ENCODE measurements around the gene NAA50.

NAA50 gene

DNA sequence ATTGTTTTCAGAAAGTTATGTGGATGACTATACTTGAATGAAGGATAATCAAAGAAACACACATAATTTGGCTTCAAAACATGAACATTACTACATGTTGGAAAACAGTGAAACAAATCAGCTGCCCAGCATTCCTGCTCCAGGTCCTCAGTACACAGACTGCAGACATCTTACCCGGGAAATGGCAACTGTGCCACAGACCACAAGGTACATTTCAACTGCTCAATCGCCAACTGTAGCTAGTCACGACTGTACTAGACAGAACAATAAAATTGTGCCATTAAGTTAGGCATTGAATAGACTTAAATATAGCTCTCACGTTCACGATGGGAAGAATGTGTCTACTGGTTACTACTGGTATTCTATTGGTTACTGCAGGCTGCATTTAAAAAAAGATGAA is 5.0 kb downstream of the NAA50 start:
- TF ChIP-seq, protein P1, sequence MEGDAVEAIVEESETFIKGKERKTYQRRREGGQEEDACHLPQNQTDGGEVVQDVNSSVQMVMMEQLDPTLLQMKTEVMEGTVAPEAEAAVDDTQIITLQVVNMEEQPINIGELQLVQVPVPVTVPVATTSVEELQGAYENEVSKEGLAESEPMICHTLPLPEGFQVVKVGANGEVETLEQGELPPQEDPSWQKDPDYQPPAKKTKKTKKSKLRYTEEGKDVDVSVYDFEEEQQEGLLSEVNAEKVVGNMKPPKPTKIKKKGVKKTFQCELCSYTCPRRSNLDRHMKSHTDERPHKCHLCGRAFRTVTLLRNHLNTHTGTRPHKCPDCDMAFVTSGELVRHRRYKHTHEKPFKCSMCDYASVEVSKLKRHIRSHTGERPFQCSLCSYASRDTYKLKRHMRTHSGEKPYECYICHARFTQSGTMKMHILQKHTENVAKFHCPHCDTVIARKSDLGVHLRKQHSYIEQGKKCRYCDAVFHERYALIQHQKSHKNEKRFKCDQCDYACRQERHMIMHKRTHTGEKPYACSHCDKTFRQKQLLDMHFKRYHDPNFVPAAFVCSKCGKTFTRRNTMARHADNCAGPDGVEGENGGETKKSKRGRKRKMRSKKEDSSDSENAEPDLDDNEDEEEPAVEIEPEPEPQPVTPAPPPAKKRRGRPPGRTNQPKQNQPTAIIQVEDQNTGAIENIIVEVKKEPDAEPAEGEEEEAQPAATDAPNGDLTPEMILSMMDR (IDR thresholded peaks at IDR 0.05; ENCODE audit: insufficient read depth, low read length, poor library complexity, severe bottlenecking), result no peak
- no peak overlapping the region; the same call in 1 of the 2 replicates for H3K4me3 ChIP-seq (replicated peaks; ENCODE audit: low read depth, low read length)
- no peaks in the 10 kb centered on the region for H3K36me3 ChIP-seq (ENCODE audit: control insufficient read depth, insufficient read depth, low read length)
- H3K27me3 ChIP-seq (replicated peaks; ENCODE audit: control insufficient read depth, insufficient read depth, low read length), result no peaks in the 10 kb centered on the region
- DNase-seq (ENCODE audit: extremely low read depth, insufficient read length), result no peak

- Histone ChIP-seq H3K27me3 (replicated peaks; ENCODE audit: control insufficient read depth, insufficient read depth, low read length) (no peaks in the 10 kb centered on the region), H3K36me3 (ENCODE audit: control insufficient read depth, insufficient read depth, low read length) (no peaks in the 10 kb centered on the region), H3K4me3 (replicated peaks; ENCODE audit: low read depth, low read length) (no peak overlapping the region)
- TF ChIP-seq, protein P1 (IDR thresholded peaks at IDR 0.05; ENCODE audit: insufficient read depth, low read length, poor library complexity, severe bottlenecking), result peak; percentile 49
- peak; percentile 46 for DNase-seq (ENCODE audit: extremely low read depth, insufficient read length)
Measured at GRCh38 chr3:113736548-113737089, 9.4 kb downstream of the NAA50 start.

DNA sequence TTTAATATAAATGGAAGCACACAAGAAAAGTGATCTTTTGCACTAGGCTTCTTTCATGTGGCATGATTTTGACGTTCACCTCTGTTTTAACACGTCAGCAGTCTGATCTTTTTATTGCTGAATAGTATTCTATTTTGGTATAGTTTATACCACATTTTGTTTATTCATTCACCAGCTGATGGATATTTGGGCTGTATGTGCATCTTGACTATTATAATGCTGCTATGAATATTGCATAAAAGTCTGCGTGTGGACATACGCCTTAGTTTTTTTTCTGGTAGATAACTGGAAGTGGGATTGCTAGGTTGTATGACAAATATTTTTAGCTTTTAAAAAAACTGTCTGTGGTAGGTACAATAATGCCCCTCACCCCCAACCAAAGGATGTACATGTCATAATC is 14.4 kb downstream of the NAA50 start:
- TF ChIP-seq, protein P1 (IDR thresholded peaks at IDR 0.05; ENCODE audit: insufficient read depth, low read length, poor library complexity, severe bottlenecking), result no peak
- Histone ChIP-seq H3K27me3 (replicated peaks; ENCODE audit: control insufficient read depth, insufficient read depth, low read length) (no peaks in the 10 kb centered on the region), H3K4me3 (replicated peaks; ENCODE audit: low read depth, low read length) (no peak overlapping the region), H3K36me3 (ENCODE audit: control insufficient read depth, insufficient read depth, low read length) (no peaks in the 10 kb centered on the region; the same call in 1 of the 2 replicates)
- no peak for DNase-seq (ENCODE audit: extremely low read depth, insufficient read length)

GRCh38 chr3:113730550-113730949 is 15.5 kb downstream of the NAA50 start:
- Histone ChIP-seq H3K27me3 (replicated peaks; ENCODE audit: control insufficient read depth, insufficient read depth, low read length) (no peaks in the 10 kb centered on the region), H3K36me3 (ENCODE audit: control insufficient read depth, insufficient read depth, low read length) (no peaks in the 10 kb centered on the region; the same call in 1 of the 2 replicates), H3K4me3 (replicated peaks; ENCODE audit: low read depth, low read length) (no peak overlapping the region)
- DNase-seq (ENCODE audit: extremely low read depth, insufficient read length), result no peak
- TF ChIP-seq, protein P1 (IDR thresholded peaks at IDR 0.05; ENCODE audit: insufficient read depth, low read length, poor library complexity, severe bottlenecking), result no peak

- TF ChIP-seq, protein P1 (IDR thresholded peaks at IDR 0.05; ENCODE audit: insufficient read depth, low read length, poor library complexity, severe bottlenecking), result no peak
- no peaks in the 10 kb centered on the region; the same call in none of the 2 replicates for H3K36me3 ChIP-seq (ENCODE audit: control insufficient read depth, insufficient read depth, low read length)
- H3K27me3 ChIP-seq (replicated peaks; ENCODE audit: control insufficient read depth, insufficient read depth, low read length), result no peaks in the 10 kb centered on the region
- DNase-seq (ENCODE audit: extremely low read depth, insufficient read length), result no peak
- no peak overlapping the region for H3K4me3 ChIP-seq (replicated peaks; ENCODE audit: low read depth, low read length)
Measured at GRCh38 chr3:113728661-113729060, 17.4 kb downstream of the NAA50 start.

DNA sequence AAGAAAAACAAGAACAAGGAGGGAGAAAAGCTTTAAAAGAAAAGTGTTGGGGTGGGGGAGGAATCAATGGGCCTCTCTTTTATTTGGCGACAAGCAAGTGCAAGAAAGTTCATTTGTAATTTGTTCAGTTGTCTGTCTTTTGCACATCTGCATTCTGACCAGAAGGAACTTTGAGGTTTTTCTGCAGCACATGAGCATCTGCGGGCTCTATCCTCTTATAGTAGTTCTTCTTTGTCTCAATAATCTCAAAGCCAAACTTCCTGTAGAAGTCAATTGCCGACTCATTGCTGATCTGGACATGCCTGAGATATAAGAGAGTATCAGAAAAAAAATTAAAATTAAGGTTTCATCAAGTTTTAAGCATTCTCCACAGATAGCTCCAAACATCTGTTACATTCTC is 24.4 kb downstream of the NAA50 start:
- TF ChIP-seq, protein P1 (IDR thresholded peaks at IDR 0.05; ENCODE audit: insufficient read depth, low read length, poor library complexity, severe bottlenecking), result no peak
- H3K36me3 ChIP-seq (ENCODE audit: control insufficient read depth, insufficient read depth, low read length), result peaks cover 10% of the 10 kb centered on the region
- H3K27me3 ChIP-seq (replicated peaks; ENCODE audit: control insufficient read depth, insufficient read depth, low read length), result no peaks in the 10 kb centered on the region
- no peak overlapping the region for H3K4me3 ChIP-seq (replicated peaks; ENCODE audit: low read depth, low read length)
- DNase-seq (ENCODE audit: extremely low read depth, insufficient read length), result no peak
